ENCODE measurements around the gene TEAD1.

The TEAD1 gene

GRCh38 chr11:12842933-12843636 lies 168.9 kb downstream of the TEAD1 start:
- no peak for DNase-seq

GRCh38 chr11:12845163-12845562 lies 170.9 kb downstream of the TEAD1 start:
- DNase-seq = no peak

GRCh38 chr11:12845739-12846358 lies 171.6 kb downstream of the TEAD1 start:
- DNase-seq = no peak

- DNase-seq = no peak
Measured at GRCh38 chr11:12846786-12847615, 172.8 kb downstream of the TEAD1 start.

GRCh38 chr11:12848413-12848812 lies 174.2 kb downstream of the TEAD1 start:
- no peak for DNase-seq

- DNase-seq = no peak
Measured at GRCh38 chr11:12853325-12853651, 179.1 kb downstream of the TEAD1 start.

- DNase-seq = no peak
Measured at GRCh38 chr11:12853652-12854296, 179.6 kb downstream of the TEAD1 start.

- no peak for DNase-seq
Measured at GRCh38 chr11:12854297-12854661, 180.1 kb downstream of the TEAD1 start.

GRCh38 chr11:12854829-12855228 lies 180.6 kb downstream of the TEAD1 start:
- no peak for DNase-seq

GRCh38 chr11:12856338-12856737 lies 182.1 kb downstream of the TEAD1 start:
- no peak for DNase-seq

- no peak for DNase-seq
Measured at GRCh38 chr11:12857572-12857971, 183.4 kb downstream of the TEAD1 start.

- no peak for DNase-seq
Measured at GRCh38 chr11:12859872-12860657, 185.8 kb downstream of the TEAD1 start.

GRCh38 chr11:12860827-12861226 lies 186.6 kb downstream of the TEAD1 start:
- DNase-seq = no peak

GRCh38 chr11:12862696-12863469 lies 188.7 kb downstream of the TEAD1 start:
- DNase-seq = no peak

- DNase-seq = no peak
Measured at GRCh38 chr11:12863605-12864121, 189.4 kb downstream of the TEAD1 start.

GRCh38 chr11:12864316-12865156 lies 190.3 kb downstream of the TEAD1 start:
- DNase-seq = no peak

- no peak for DNase-seq
Measured at GRCh38 chr11:12865863-12866595, 191.8 kb downstream of the TEAD1 start.

- no peak for DNase-seq
Measured at GRCh38 chr11:12867531-12867930, 193.3 kb downstream of the TEAD1 start.

GRCh38 chr11:12868315-12869073 lies 194.3 kb downstream of the TEAD1 start:
- DNase-seq = no peak
